Common myeloid progenitor, CD34-positive (primary cell): ENCODE results near the gene FAM168A.
A peak's percentile ranks its signal among the peaks of the same experiment; 100 is the strongest.

ENCODE experiments used
- CTCF ChIA-PET: fragments of 350-600 bp; sonication (Branson Sonifier 250); formaldehyde crosslinking; loops from one replicate; lab custom pipeline; 2021; ENCODE audit warnings: antibody characterized with exemption; lab: Charles Lee
- POLR2A ChIA-PET: fragments of 350-600 bp; sonication (Branson Sonifier 250); formaldehyde crosslinking; loops from one replicate; lab custom pipeline; 2021; ENCODE audit warnings: antibody characterized with exemption; lab: Charles Lee
- DNase-seq, 3 donors: peaks; one replicate each; pipeline versions ENCODE4 v3.0.0 to v3.0.0-alpha.2; 2013
- H3K27ac ChIP-seq, 2 experiments: 1 replicate in 1 of 2; 2 replicates in 1 of 2; pipeline ENCODE4 v1.7.0; 2013; ENCODE audit warnings: inconsistent platforms in 2 of 2, low read length in 2 of 2, mild to moderate bottlenecking in 2 of 2, low read depth in 1 of 2, moderate library complexity in 1 of 2; ENCODE audit not compliant: severe bottlenecking in 2 of 2, insufficient read depth in 1 of 2, poor library complexity in 1 of 2
- H3K27me3 ChIP-seq, 5 experiments: replicated peaks in 2 of 5; 1 replicate in 3 of 5; 2 replicates in 2 of 5; pipeline versions ENCODE4 v1.6.1 to v1.7.0; 2013; ENCODE audit warnings: low read length in 4 of 5, mild to moderate bottlenecking in 2 of 5, moderate library complexity in 2 of 5, inconsistent platforms in 1 of 5; ENCODE audit not compliant: insufficient read depth in 5 of 5, control insufficient read depth in 4 of 5
- H3K36me3 ChIP-seq, 4 experiments: 1 replicate in 2 of 4; 2 replicates in 2 of 4; pipeline versions ENCODE4 v1.6.1 to v1.7.0; 2013; ENCODE audit warnings: low read length in 3 of 4, control low read depth in 1 of 4, mild to moderate bottlenecking in 1 of 4; ENCODE audit not compliant: control insufficient read depth in 4 of 4, insufficient read depth in 4 of 4
- H3K4me1 ChIP-seq, 4 experiments: 1 replicate in 3 of 4; 2 replicates in 1 of 4; pipeline versions ENCODE4 v1.6.1 to v1.7.1; 2013; ENCODE audit warnings: low read length in 3 of 4, mild to moderate bottlenecking in 3 of 4, control low read depth in 1 of 4, inconsistent platforms in 1 of 4, moderate library complexity in 1 of 4; ENCODE audit not compliant: control insufficient read depth in 4 of 4, insufficient read depth in 4 of 4; ENCODE audit errors: control extremely low read depth in 1 of 4
- H3K4me3 ChIP-seq, 7 experiments: 1 replicate in 4 of 7; 2 replicates in 3 of 7; pipeline versions ENCODE4 v1.5.1 to v1.7.0; 2013; ENCODE audit warnings: mild to moderate bottlenecking in 7 of 7, low read length in 6 of 7, moderate library complexity in 6 of 7, inconsistent platforms in 2 of 7, low read depth in 2 of 7, control low read depth in 1 of 7; ENCODE audit not compliant: insufficient read depth in 4 of 7, control insufficient read depth in 1 of 7; ENCODE audit errors: extremely low read depth in 1 of 7
- H3K9me3 ChIP-seq, 5 experiments: 1 replicate in 4 of 5; 2 replicates in 1 of 5; pipeline versions ENCODE4 v1.6.1 to v1.7.1; 2013; ENCODE audit warnings: low read length in 4 of 5, mild to moderate bottlenecking in 2 of 5, inconsistent platforms in 1 of 5, low read depth in 1 of 5, moderate library complexity in 1 of 5; ENCODE audit not compliant: control insufficient read depth in 4 of 5, insufficient read depth in 2 of 5; ENCODE audit errors: control extremely low read depth in 1 of 5
- WGBS: methylation state at CpG from one replicate; pipeline ENCODE4 v1.1.5; 2013; ENCODE audit not compliant: insufficient coverage; 5-methylcytosine and 5-hydroxymethylcytosine counted together

FAM168A gene

DNA sequence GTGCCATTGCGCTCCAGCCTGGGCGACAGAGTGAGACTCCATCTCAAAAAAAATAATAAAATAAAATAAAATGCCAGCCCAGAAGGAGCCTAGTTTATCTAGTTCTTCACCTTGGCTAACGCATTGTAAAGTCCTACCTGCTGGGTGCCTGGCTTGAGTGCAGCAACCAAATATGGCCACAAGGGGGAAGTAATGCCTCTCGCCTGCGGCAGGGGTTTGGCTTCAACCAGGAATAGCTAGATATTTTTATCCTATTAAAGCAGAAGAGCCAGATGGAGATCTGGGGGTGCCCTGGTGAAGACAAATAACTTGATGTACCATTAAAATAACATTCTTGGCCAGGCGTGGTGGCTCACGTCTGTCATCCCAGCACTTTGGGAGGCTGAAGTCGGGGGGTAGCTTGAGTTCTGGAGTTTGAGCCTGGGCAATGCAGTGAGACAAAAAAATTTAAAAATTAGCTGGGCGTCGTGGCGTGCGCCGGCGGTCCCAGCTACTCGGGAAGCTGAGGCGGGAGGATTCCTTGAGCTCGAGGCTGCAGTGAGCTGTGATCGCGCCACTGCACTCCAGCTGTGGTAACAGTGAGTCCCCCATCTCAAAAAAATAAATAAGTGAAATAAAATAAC, 27.9 kb upstream of the FAM168A start:
- ChIA-PET POLR2A (no interaction called here), CTCF (interaction anchor here (0.6 to 4.5 kb wide), 33 partner anchors 11 to 316 kb away, joined by 3 to 49 read pairs (median 4); partner anchors contain the start of gene PLEKHB1)
- Histone ChIP-seq H3K4me1 (peaks cover 10 to 23% (median 18%) of the 10 kb centered on the region in 4 experiments), H3K4me3 (no peak overlapping the region), H3K9me3 (no peaks in the 10 kb centered on the region), H3K27ac (no peak overlapping the region), H3K27me3 (no peaks in the 10 kb centered on the region), H3K36me3 (no peaks in the 10 kb centered on the region)
- DNase-seq: peak; percentile 72 to 84 (median 80)
- 33% methylated on average over 11 of the region's 19 CpGs for WGBS

DNA sequence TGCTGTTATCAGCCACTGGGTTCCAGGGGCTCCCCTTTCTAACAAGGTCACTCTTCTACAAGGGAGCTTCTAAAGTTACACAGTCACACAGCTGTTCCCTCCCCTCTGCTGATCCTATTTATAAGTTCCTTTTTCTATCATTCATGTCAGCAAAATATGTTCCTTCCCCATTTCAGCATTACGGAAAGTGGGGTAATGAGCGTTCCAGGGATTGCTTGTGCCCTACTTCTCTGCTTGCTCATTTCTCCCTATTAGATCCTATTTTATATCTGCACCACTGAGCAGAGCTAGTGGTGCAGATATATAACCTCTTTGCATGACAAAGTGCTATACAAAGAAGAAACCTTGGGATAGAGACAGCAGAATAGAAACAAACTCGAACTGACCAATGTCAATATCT, 25.8 kb upstream of the FAM168A start:
- H3K9me3 ChIP-seq: no peaks in the 10 kb centered on the region
- DNase-seq: peak; percentile 50 to 82 (median 78)
- peak overlapping the region in 3 of 7 experiments; percentile 5 to 48 (median 10) for H3K4me3 ChIP-seq
- no peaks in the 10 kb centered on the region for H3K27me3 ChIP-seq
- H3K4me1 ChIP-seq: peaks cover 10 to 23% (median 18%) of the 10 kb centered on the region in 4 experiments
- no peak overlapping the region for H3K27ac ChIP-seq
- ChIA-PET CTCF (interaction anchor here (0.6 to 4.5 kb wide), 8 partner anchors 13 to 233 kb away, joined by 3 to 49 read pairs (median 8); no protein-coding TSS in a partner anchor), POLR2A (interaction anchor here (0.6 to 1.1 kb wide), 2 partner anchors 25 to 42 kb away, joined by 3 read pairs; partner anchors contain the start of gene FAM168A)
- 18% methylated on average over 3 of the region's 3 CpGs for WGBS
- no peaks in the 10 kb centered on the region for H3K36me3 ChIP-seq

DNA sequence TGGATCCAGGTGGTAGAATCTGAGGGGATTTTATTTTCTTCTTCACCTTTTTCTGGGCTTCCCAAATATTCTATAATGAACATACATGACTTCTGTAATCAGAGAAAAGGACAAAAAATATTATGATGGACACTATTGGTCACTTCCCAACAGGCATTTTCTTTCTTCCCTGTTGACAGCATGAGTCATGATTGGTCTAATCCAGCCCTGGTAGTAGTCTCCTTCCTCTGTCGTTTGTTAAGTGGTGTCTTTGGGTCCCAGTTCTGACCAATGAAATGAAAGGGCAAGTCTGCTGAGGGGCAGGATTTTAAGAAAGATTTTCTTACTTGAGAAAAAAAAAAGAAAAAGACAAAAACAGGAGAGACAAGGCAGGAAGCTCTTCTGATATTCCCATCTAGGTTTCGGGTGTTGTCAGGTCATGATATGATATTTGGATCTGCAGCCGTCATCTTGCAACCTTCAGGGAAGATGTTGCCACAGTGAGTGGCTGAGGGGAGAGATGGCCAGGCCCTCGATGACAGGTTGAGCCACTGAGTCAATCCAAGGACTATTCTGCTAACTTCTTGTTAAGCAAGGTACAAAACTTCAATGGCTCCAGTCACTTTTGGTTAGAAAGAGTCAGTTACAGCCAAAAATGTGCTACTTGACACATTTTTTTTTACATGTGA, 25.1 kb upstream of the FAM168A start:
- no peak for DNase-seq
- POLR2A ChIA-PET: interaction anchor here (0.6 kb wide), 1 partner anchor 42 kb away, joined by 3 read pairs; no protein-coding TSS in a partner anchor
- 92% methylated on average over 3 of the region's 4 CpGs for WGBS
- no peaks in the 10 kb centered on the region for H3K36me3 ChIP-seq
- H3K27me3 ChIP-seq: no peaks in the 10 kb centered on the region
- CTCF ChIA-PET: interaction anchor here (0.6 to 4.5 kb wide), 6 partner anchors 15 to 233 kb away, joined by 3 to 49 read pairs (median 8); no protein-coding TSS in a partner anchor
- H3K4me1 ChIP-seq: peaks cover 10 to 23% (median 18%) of the 10 kb centered on the region in 4 experiments
- no peak overlapping the region for H3K27ac ChIP-seq
- H3K4me3 ChIP-seq: peak overlapping the region in 4 of 7 experiments; percentile 5 to 48 (median 16)
- H3K9me3 ChIP-seq: no peaks in the 10 kb centered on the region

DNA sequence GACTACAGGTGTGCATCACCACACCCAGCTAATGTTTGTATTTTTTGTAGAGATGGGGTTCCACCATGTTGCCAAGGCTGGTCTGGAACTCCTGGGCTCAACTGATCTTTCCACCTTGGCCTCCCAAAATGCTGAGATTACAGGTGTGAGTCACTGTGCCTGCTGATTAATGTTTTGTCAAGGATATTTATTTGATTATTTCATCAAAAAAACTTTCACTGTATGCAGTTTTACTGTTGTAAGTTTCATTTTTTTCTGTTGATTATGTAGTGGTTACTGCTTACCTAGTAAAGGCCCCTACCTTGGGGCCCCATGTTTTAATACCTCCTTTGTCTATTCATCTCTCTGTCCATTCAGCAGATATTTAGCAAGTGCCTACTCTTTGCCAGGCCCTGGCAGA, 16.7 kb upstream of the FAM168A start:
- CTCF ChIA-PET: no interaction called here
- no peaks in the 10 kb centered on the region for H3K27me3 ChIP-seq
- no peaks in the 10 kb centered on the region for H3K9me3 ChIP-seq
- H3K4me3 ChIP-seq: no peak overlapping the region
- POLR2A ChIA-PET: no interaction called here
- no peak overlapping the region for H3K27ac ChIP-seq
- H3K4me1 ChIP-seq: no peaks in the 10 kb centered on the region
- no peak for DNase-seq
- H3K36me3 ChIP-seq: no peaks in the 10 kb centered on the region

DNA sequence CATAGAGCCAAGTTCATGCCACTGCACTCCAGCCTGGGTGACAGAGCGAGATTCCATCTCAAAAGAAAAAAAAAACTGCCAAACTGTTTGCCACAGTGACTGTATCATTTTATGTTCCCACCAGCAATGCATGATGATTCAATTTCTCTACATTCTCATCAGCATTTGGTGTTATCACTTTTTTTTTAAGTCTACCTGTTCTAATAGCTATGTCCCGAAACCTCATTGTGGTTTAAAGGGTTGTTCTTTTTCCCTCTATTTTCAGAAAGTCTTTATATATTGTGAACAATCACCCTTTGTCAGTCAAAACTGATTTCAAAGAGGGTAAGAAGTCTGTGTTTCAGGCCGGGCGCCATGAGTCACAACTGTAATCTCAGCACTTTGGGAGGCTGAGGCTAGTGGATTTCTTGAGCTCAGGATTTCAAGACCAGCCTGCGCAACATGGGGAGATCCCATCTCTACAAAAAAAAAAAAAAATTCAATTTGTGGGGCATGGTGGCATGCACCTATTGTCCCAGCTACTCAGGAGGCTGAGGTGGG, 14.8 kb upstream of the FAM168A start:
- POLR2A ChIA-PET: no interaction called here
- CTCF ChIA-PET: interaction anchor here (1.0 kb wide), 1 partner anchor 205 kb away, joined by 3 read pairs; no protein-coding TSS in a partner anchor
- no peaks in the 10 kb centered on the region for H3K36me3 ChIP-seq
- 93% methylated on average over 3 of the region's 5 CpGs for WGBS
- no peaks in the 10 kb centered on the region for H3K27me3 ChIP-seq
- H3K27ac ChIP-seq: no peak overlapping the region
- no peak overlapping the region for H3K4me3 ChIP-seq
- H3K9me3 ChIP-seq: no peaks in the 10 kb centered on the region
- H3K4me1 ChIP-seq: no peaks in the 10 kb centered on the region
- no peak for DNase-seq

DNA sequence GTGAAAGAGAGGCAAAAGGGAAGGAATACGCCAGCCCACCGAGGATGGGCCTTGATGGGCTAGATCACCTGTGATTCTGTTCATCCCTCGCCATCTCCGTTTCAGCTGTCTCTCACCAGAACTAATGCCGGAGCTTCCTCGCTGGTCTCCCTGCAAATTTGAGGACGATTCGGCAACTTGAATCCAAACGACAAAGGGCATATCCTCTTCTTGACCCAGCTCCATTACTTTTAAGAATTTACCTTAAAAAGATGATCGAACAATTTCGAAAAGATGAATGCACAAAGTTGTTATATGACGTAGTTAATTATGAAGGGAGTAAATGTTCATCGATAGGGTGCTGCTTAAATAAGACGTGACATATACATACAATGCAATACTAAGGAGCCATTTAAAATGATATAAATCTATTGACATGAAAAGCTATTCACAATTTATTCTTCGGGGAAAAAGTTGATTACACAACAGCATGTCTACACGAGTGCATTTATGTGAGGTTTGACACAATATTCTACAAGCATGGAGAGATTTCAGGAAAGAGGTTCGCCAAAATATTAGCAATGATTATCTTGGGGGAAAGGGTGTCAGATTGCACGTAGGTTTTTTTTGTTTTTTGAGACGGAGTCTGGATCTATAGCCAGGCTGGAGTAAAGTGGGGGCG, 937 bp upstream of the FAM168A start:
- H3K4me3 ChIP-seq: peak overlapping the region; percentile 78 to 99 (median 90)
- WGBS: 44% methylated on average over 10 of the region's 20 CpGs
- POLR2A ChIA-PET: interaction anchor here (0.7 to 1.2 kb wide), 4 partner anchors 25 to 206 kb away, joined by 3 to 5 read pairs (median 3); partner anchors contain the start of gene MRPL48

More for the DNA sequence above, 937 bp upstream of the FAM168A start:
- Histone ChIP-seq H3K36me3 (no peaks in the 10 kb centered on the region), H3K27me3 (no peaks in the 10 kb centered on the region), H3K9me3 (no peaks in the 10 kb centered on the region), H3K4me1 (peaks cover 4 to 17% (median 11%) of the 10 kb centered on the region in 4 experiments), H3K27ac (peak overlapping the region; percentile 35 to 67)
- DNase-seq: no peak
- CTCF ChIA-PET: interaction anchor here (0.9 to 1.0 kb wide), 2 partner anchors 21 to 27 kb away, joined by 3 read pairs; no protein-coding TSS in a partner anchor
